OCI-LY1 (cell line): ENCODE results near the gene EEF2K.

Experiments
- H2AFZ ChIP-seq: fragments of 200-600 bp; sonication (generic), shearing (Covaris generic); 2 replicates; pipeline ENCODE4 v1.6.0; 2014; ENCODE audit warnings: antibody characterized with exemption, mild to moderate bottlenecking, low read length
- H3F3A ChIP-seq: fragments of 200-600 bp; sonication (generic), shearing (Covaris generic); 2 replicates; pipeline ENCODE4 v1.6.0; 2014; ENCODE audit warnings: mild to moderate bottlenecking, antibody characterized with exemption, low read length, moderate library complexity; ENCODE audit not compliant: insufficient read depth
- H3K27ac ChIP-seq: fragments of 200-600 bp; sonication (generic); 2 replicates; pipeline ENCODE4 v1.5.1; 2014; ENCODE audit warnings: low read length, mixed run types, mild to moderate bottlenecking, low read depth; ENCODE audit not compliant: poor library complexity, severe bottlenecking
- H3K27me3 ChIP-seq: fragments of 200-600 bp; sonication (generic); 2 replicates; pipeline ENCODE4 v1.6.0; 2014; ENCODE audit warnings: antibody characterized with exemption, mild to moderate bottlenecking, low read length, moderate library complexity; ENCODE audit not compliant: insufficient read depth
- H3K36me3 ChIP-seq: fragments of 200-600 bp; sonication (generic); 2 replicates; pipeline ENCODE4 v1.6.1; 2014; ENCODE audit warnings: mild to moderate bottlenecking, antibody characterized with exemption, low read length, moderate library complexity, mixed read lengths; ENCODE audit not compliant: insufficient read depth
- H3K4me1 ChIP-seq: fragments of 200-600 bp; sonication (generic); 2 replicates; pipeline ENCODE4 v1.5.1; 2014; ENCODE audit warnings: mild to moderate bottlenecking, low read length, moderate library complexity; ENCODE audit not compliant: insufficient read depth, severe bottlenecking
- H3K4me2 ChIP-seq: fragments of 200-600 bp; sonication (generic), shearing (Covaris generic); 2 replicates; pipeline ENCODE4 v1.6.1; 2014; ENCODE audit warnings: low read length
- H3K4me3 ChIP-seq: fragments of 200-600 bp; sonication (generic); 2 replicates; pipeline ENCODE4 v1.5.1; 2014; ENCODE audit warnings: low read length, low read depth, mild to moderate bottlenecking, mixed read lengths; ENCODE audit not compliant: poor library complexity, severe bottlenecking
- H3K79me2 ChIP-seq: fragments of 200-600 bp; shearing (Covaris generic); 2 replicates; pipeline ENCODE4 v1.6.1; 2016; ENCODE audit warnings: mixed run types, low read length, mixed read lengths; ENCODE audit not compliant: insufficient read depth
- H3K9ac ChIP-seq: fragments of 200-600 bp; sonication (generic), shearing (Covaris generic); 2 replicates; pipeline ENCODE4 v1.6.1; 2014; ENCODE audit warnings: mild to moderate bottlenecking, low read length, mixed read lengths
- H3K9me2 ChIP-seq: fragments of 200-600 bp; sonication (generic), shearing (Covaris generic); 2 replicates; pipeline ENCODE4 v1.6.1; 2014; ENCODE audit warnings: low read depth, mild to moderate bottlenecking, low read length, mixed read lengths
- H3K9me3 ChIP-seq: fragments of 200-600 bp; shearing (Covaris generic); 2 replicates; pipeline ENCODE4 v1.6.1; 2014; ENCODE audit warnings: low read length, mixed read lengths
- H4K20me1 ChIP-seq: fragments of 200-600 bp; sonication (generic), shearing (Covaris generic); 2 replicates; pipeline ENCODE4 v1.6.0; 2016; ENCODE audit warnings: mild to moderate bottlenecking, low read length; ENCODE audit not compliant: insufficient read depth
- EZH2 ChIP-seq: fragments of 200-600 bp; sonication (generic), shearing (Covaris generic); IDR thresholded peaks from 2 replicates; pipeline ENCODE4 v1.8.0; 2017; ENCODE audit warnings: borderline replicate concordance, mixed run types, mild to moderate bottlenecking, antibody characterized with exemption, low read length, moderate library complexity, mixed read lengths
- TF ChIP-seq, protein P1 (sequence below): fragments of 200-600 bp; sonication (generic), shearing (Covaris generic); IDR thresholded peaks from 2 replicates; pipeline ENCODE4 v1.5.1; 2017; ENCODE audit warnings: mild to moderate bottlenecking, antibody characterized with exemption, low read length, moderate library complexity, mixed read lengths

EEF2K gene

DNA sequence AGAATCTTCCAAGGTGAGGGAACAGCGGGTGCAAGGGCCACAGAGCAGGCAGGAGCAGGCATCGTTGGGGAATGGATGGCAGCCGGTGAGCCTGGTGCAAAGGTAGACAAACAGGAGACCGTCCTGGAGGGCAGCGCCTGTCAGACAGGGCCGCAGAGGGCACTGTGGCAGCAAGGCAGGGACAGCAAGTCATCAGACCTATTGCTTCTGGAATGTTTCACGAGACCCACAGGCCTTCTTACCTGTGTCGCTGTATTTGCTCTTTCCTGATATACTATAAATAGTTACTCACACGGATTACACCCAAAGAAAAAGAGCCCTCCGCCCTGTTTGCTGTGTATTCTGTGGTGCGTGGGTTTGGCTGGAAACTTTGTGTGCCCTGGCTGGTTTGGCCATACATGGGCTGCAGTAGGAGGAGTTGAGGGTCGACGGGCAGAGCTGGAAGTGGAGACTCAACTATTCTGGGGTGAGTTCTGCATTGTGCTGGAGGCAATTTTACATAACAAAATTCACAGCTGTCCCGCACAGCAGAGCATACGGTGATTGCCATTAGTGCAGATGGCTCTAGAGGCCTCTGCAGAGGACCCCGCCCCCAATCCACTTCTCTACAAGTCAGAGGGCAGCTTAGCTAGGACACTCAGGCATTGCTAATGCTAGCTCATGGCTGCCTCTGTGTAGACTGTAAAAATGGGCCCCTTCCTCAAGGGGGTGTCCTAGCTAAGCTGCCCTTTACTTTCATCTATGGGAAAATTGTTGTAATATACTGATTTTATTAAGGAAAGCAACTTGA is 72.6 kb downstream of the EEF2K start:
- Histone ChIP-seq H4K20me1 (no peaks in the 10 kb centered on the region), H3F3A (0 out of 2 replicates have a peak, but pooled peaks cover 2% of the 10 kb centered on the region), H3K4me3 (no peak overlapping the region), H3K79me2 (no peaks in the 10 kb centered on the region), H3K27ac (no peak overlapping the region), H3K4me1 (no peaks in the 10 kb centered on the region), H3K9ac (no peak overlapping the region), H2AFZ (no peak overlapping the region), H3K4me2 (no peak overlapping the region), H3K36me3 (peaks cover 62% of the 10 kb centered on the region), H3K9me3 (no peaks in the 10 kb centered on the region), H3K9me2 (no peaks in the 10 kb centered on the region), H3K27me3 (no peaks in the 10 kb centered on the region)
- no peak for TF ChIP-seq EZH2
- TF ChIP-seq, protein P1, sequence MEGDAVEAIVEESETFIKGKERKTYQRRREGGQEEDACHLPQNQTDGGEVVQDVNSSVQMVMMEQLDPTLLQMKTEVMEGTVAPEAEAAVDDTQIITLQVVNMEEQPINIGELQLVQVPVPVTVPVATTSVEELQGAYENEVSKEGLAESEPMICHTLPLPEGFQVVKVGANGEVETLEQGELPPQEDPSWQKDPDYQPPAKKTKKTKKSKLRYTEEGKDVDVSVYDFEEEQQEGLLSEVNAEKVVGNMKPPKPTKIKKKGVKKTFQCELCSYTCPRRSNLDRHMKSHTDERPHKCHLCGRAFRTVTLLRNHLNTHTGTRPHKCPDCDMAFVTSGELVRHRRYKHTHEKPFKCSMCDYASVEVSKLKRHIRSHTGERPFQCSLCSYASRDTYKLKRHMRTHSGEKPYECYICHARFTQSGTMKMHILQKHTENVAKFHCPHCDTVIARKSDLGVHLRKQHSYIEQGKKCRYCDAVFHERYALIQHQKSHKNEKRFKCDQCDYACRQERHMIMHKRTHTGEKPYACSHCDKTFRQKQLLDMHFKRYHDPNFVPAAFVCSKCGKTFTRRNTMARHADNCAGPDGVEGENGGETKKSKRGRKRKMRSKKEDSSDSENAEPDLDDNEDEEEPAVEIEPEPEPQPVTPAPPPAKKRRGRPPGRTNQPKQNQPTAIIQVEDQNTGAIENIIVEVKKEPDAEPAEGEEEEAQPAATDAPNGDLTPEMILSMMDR, result no peak

DNA sequence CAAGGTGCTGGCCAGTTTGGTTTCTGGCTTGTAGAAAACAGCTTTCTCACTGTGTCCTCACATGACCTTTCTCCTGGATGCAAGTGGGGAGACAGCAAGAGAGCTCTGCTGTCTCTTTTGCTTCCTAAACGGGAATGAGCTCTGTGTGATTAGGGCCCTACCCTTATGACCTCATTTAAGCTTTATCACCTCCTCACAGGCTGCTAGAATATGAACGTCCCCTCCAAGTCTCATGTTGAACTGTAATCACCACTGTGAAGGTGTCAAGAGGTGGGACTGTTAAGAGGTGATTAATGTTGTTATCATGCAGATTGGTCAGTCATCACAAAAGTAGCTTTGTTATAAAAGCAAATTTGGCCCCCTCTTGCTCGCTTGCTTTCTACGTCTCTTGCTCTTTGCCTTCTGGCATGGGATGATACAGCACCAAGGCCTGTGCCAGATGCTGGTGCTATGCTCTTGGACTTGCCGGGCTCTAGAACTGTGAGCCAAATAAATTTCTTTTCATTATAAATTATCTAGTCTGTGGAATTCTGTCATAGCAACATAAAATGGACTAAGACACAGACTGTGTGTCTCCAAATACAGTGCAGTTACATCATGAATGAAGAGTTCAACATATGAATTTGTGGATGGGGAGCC is 76.3 kb downstream of the EEF2K start:
- Histone ChIP-seq H3F3A (0 out of 2 replicates have a peak, but pooled peaks cover 2% of the 10 kb centered on the region), H3K27me3 (no peaks in the 10 kb centered on the region), H3K36me3 (peaks cover 59% of the 10 kb centered on the region), H3K79me2 (no peaks in the 10 kb centered on the region), H3K9ac (no peak overlapping the region), H4K20me1 (no peaks in the 10 kb centered on the region), H2AFZ (no peak overlapping the region), H3K9me2 (no peaks in the 10 kb centered on the region), H3K9me3 (no peaks in the 10 kb centered on the region), H3K4me3 (no peak overlapping the region), H3K27ac (no peak overlapping the region), H3K4me2 (no peak overlapping the region), H3K4me1 (no peaks in the 10 kb centered on the region)
- no peak for TF ChIP-seq EZH2
- TF ChIP-seq, protein P1, result no peak

DNA sequence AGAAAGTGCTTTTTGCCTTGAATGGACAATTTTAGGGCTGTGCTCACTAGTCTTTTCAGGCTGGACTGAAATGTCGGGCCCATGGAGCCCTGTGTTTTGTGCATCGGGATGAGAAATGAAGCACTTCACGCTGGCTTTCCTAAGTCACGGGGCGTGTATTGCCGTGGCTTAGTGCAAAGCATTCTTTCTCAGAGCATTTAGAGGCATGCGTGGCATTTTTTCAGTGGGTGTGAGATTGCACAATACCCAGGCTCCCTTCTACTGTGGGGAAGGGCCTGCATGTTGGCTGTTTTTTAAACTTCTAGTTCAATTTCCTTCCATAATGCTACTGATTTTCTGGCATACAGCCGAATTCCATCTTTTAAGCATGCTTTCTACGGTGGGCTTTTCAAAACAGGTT is 78.6 kb downstream of the EEF2K start:
- Histone ChIP-seq H4K20me1 (no peaks in the 10 kb centered on the region), H3K27ac (no peak overlapping the region), H3K4me3 (no peak overlapping the region), H3K4me2 (no peak overlapping the region), H3K9me3 (no peaks in the 10 kb centered on the region), H3K4me1 (no peaks in the 10 kb centered on the region), H3K9me2 (no peaks in the 10 kb centered on the region), H2AFZ (no peak overlapping the region), H3K79me2 (no peaks in the 10 kb centered on the region), H3K9ac (no peak overlapping the region), H3K36me3 (peaks cover 58% of the 10 kb centered on the region), H3K27me3 (no peaks in the 10 kb centered on the region), H3F3A (0 out of 2 replicates have a peak, but pooled peaks cover 2% of the 10 kb centered on the region)
- TF ChIP-seq, protein P1, result no peak
- TF ChIP-seq EZH2, result no peak
